GM18519 (cell line): ENCODE measurements around the gene SLC27A5.
A peak's percentile ranks its signal among the peaks of the same experiment; 100 is the strongest.
"Not testable (repeated sequence)": the region's sequence is repeated elsewhere in the genome, so short reads cannot be mapped to it uniquely, and the experiment has no call there.

Experiments
- ATAC-seq: cut with Tn5 transposase; IDR thresholded peaks from one replicate; pipeline ENCODE4 v1.9.1; 2021; ENCODE audit warnings: mild to moderate bottlenecking, moderate library complexity; ENCODE audit not compliant: unreplicated experiment, low FRiP score

The SLC27A5 gene

GRCh38 chr19:58500242-58500641 lies 11.6 kb downstream of the SLC27A5 start:
- no peak for ATAC-seq

- ATAC-seq = peak; percentile 62
Observed at GRCh38 chr19:58499021-58499927, 12.5 kb downstream of the SLC27A5 start.

- no peak for ATAC-seq
Observed at GRCh38 chr19:58498316-58499020, 13.3 kb downstream of the SLC27A5 start.

GRCh38 chr19:58497634-58498170 lies 14.1 kb downstream of the SLC27A5 start:
- no peak for ATAC-seq

DNA sequence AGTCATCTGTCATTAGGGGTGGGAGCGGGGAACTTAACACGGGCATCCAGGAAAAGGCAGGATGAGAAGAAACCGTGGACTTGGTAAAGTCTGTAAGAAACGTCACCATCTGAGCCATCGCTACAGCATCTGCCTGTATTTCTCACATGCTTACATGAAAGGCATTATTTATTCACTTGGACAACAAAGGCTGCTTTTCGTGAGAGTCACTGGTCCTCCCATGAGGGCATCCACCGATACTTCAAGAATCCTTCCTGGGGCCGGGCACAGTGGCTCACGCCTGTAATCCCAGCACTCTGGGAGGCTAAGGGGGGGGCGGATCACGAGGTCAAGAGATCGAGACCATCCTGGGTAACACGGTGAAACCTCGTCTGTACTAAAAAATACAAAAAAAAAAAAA lies 19.5 kb downstream of the SLC27A5 start:
- no peak for ATAC-seq

GRCh38 chr19:58491393-58491792 lies 20.4 kb downstream of the SLC27A5 start:
- ATAC-seq = no peak

GRCh38 chr19:58484349-58484748 lies 27.4 kb downstream of the SLC27A5 start:
- not testable (repeated sequence) for ATAC-seq

- ATAC-seq = no peak
Observed at GRCh38 chr19:58483776-58484175, 28.0 kb downstream of the SLC27A5 start.

GRCh38 chr19:58482372-58482771 lies 29.4 kb downstream of the SLC27A5 start:
- no peak for ATAC-seq

DNA sequence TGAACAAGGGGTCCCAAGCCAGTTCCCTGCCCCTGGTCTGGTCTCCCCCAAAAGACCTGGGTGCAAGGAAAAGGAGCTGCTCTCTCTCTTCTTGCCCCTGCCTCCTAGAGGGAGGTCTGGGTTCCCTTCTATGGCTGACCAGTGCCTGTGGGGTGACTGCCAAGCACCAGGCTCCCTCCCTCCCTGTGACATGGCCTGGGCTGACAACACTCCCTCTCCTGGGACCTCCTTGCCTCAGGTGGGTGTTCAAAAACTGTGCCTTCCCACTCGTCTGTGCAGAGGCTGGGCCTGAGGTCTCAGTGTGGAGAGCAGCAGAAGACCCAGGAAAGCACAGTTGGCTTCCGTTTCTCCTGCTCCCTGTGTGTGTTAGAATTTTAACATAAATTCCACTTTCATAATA lies 31.0 kb downstream of the SLC27A5 start:
- ATAC-seq = no peak

DNA sequence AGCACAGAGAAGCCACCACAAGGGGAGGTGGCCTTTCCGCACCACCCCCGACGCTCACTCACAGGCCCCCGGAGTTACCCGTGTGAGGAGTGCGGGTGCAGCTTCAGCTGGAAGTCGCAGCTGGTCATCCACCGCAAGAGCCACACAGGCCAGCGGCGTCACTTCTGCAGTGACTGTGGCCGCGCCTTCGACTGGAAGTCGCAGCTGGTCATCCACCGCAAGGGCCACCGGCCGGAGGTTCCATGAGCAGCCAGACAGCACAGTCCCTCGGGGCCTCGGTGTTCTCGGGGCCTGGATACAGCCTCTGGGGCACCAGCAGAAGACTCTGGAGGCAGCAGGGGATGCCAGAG lies 31.3 kb downstream of the SLC27A5 start:
- ATAC-seq = no peak

DNA sequence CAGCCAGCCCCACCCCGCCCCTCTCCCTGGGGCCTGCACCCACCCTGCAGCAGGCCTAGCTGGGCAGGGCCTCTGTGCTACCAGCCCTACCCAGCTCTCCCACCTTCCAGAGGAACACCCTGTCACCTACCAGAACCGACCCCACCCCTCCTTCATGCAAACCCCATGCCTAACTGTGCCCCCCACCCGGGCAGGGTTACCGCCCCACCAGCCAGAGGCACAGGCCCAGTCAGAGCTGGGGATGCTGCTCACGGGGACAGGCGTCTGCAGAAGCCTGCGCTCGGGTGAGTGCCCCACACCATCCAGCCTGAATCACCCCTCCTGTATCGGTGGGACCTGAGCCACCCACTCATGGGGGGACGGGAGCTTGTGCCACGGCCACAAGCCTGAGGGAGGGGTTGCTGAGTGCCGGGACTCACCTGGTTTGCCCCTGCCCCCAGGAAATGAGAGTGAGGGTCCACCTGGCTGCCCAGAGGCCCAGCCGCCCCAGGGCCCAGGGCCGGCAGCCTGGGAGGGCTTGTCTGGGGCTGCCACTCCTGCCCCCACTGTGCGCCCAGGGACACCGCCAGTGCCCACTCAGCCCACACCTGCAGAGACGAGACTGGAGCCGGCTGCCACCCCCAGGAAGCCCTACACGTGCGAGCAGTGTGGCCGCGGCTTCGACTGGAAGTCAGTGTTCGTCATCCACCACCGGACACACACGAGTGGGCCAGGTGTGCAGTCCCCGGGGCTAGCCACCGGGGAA lies 31.9 kb downstream of the SLC27A5 start:
- no peak for ATAC-seq

DNA sequence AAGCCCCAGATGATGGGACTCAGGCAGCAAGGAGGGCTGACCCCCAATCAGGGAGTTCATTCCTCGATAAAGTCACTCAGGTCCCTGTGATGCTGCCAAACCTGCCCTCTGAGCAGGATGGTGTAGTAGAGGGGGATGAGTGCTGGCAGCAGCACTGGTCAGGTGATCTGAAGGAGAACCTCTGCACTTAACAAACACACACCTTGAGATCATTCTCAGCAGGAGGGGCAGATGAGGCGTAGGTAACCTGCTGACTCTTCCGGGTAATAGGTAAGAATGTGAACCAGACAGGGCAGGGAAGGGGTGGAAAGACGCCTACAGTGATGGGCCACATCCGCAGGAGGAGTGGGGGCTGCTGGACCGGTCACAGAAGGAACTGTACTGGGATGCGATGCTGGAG lies 32.5 kb downstream of the SLC27A5 start:
- no peak for ATAC-seq

DNA sequence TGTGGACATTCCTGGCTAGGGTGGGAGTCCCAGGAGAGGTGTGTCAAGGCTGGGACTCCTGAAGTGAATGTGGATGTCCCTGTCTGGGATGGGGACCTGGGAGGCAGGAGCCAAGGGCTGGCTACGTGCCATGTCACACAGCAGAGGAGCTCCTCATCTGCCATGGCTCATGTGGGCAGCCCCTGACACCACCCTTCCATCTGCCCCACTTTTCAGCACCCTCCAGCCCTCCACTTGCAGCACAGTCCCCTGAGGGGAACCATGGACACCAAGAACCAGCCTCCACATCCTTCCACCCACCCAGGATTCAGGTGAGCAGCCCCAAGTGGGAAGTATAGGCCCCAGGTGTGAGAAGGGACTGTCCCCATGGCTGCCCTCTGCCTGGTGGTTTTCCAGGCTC lies 33.9 kb downstream of the SLC27A5 start:
- ATAC-seq = no peak

GRCh38 chr19:58477130-58477529 lies 34.7 kb downstream of the SLC27A5 start:
- no peak for ATAC-seq

- no peak for ATAC-seq
Observed at GRCh38 chr19:58476498-58477015, 35.2 kb downstream of the SLC27A5 start.

GRCh38 chr19:58475714-58476497 lies 35.9 kb downstream of the SLC27A5 start, which contains the start of gene ZNF446:
Gene ZNF446 (plus strand): TSS chr19:58476352. CDS start chr19:58477219, 867 bp downstream.
- ATAC-seq = peak; percentile 72

GRCh38 chr19:58474997-58475713 lies 36.6 kb downstream of the SLC27A5 start:
- ATAC-seq = no peak
